Activated CD4-positive, alpha-beta T cell treated with anti-CD3 and anti-CD28 coated beads for 4 hours (primary cell): Measurements from ENCODE around the gene PFDN1.
"Not testable (repeated sequence)": the region's sequence is repeated elsewhere in the genome, so short reads cannot be mapped to it uniquely, and the experiment has no call there.

Experiments used
- DNase-seq, 2 donors: peaks; one replicate each; pipeline ENCODE4 v3.0.0-alpha.2; 2020

Gene PFDN1

GRCh38 chr5:140207250-140207964, 95.5 kb downstream of the PFDN1 start:
- DNase-seq, result no peak

GRCh38 chr5:140205952-140206351, 96.9 kb downstream of the PFDN1 start:
- no peak for DNase-seq

- no peak for DNase-seq
These were observed 97.7 kb downstream of the PFDN1 start for GRCh38 chr5:140205216-140205615.

GRCh38 chr5:140202610-140203009, 100.3 kb downstream of the PFDN1 start:
- DNase-seq, result no peak

GRCh38 chr5:140202078-140202477, 100.8 kb downstream of the PFDN1 start:
- DNase-seq, result no peak

- DNase-seq, result not testable (repeated sequence)
These were observed 104.0 kb downstream of the PFDN1 start for GRCh38 chr5:140198915-140199314.

GRCh38 chr5:140197023-140197422, 105.9 kb downstream of the PFDN1 start:
- no peak for DNase-seq

GRCh38 chr5:140196115-140196814, 106.6 kb downstream of the PFDN1 start:
- no peak for DNase-seq
